GM12892 (cell line): Measurements from ENCODE around the gene MELTF.

ENCODE experiments used
- POLR2A ChIP-seq: IDR thresholded peaks from 2 replicates; pipeline ENCODE4 v1.6.1; 2011; ENCODE audit warnings: low read depth, low read length, control low read depth
- POLR2AphosphoS5 ChIP-seq: IDR thresholded peaks from 2 replicates; pipeline ENCODE4 v1.6.1; 2011; ENCODE audit warnings: low read depth, low read length, control low read depth
- TAF1 ChIP-seq: IDR thresholded peaks from 2 replicates; pipeline ENCODE4 v1.6.1; 2011; ENCODE audit warnings: low read depth, mild to moderate bottlenecking, control low read depth, low read length, borderline replicate concordance

DNA sequence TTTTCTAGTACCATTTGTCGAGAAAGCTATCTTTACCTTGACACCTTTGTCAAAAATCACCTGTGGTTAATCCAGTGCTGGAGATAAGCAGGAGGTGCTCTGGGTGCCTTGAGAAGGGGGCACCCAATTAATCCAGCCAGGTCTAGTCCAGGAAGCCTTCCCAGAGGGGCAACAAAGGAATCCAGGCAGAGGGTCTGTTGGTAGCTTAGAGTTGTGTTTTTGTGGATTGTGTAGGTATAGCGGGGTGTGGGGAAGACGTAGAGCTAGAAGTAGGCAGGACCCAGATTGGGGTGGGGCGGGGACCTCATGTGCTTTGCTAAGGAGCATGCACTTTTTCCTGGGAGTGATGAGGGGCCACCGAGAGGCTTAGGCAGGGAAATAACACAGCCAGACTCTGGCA is 55.0 kb downstream of the MELTF start:
- TF ChIP-seq POLR2A (no peak), POLR2AphosphoS5 (no peak), TAF1 (no peak)
